ENCODE data around the gene RABL3. TPM values are rescaled to one million over a fixed set of nuclear protein-coding genes. Genes with fewer than 3 reads are reported as not detected.

RABL3 gene
- total RNA-seq, 6 donors from 2014 or later = 4.9 to 20.1 (median 14.2) TPM

- WGBS, 2 donors = 38 to 58% methylated on average over 1 of the region's 1 CpG
- Histone ChIP-seq H3K4me1 (peaks cover 0 to 15% (median 2%) of the 10 kb centered on the region in 4 donors), H3K27me3 (no peaks in the 10 kb centered on the region), H3K27ac (no peak overlapping the region), H3K9me3 (no peaks in the 10 kb centered on the region), H3K4me3 (no peak overlapping the region), H3K36me3 (peaks cover 0 to 15% (median 0%) of the 10 kb centered on the region in 4 donors)
- TF ChIP-seq POLR2AphosphoS5 (IDR thresholded peaks at IDR 0.05) = no peak
- no peak for TF ChIP-seq CTCF (IDR thresholded peaks at IDR 0.05)
- no peak for TF ChIP-seq EP300 (IDR thresholded peaks at IDR 0.05)
- no peak for TF ChIP-seq POLR2A (IDR thresholded peaks at IDR 0.05)
- ATAC-seq (ENCODE audit: low FRiP score in 2 of 2) (no peak), DNase-seq (no peak)
Observed at GRCh38 chr3:120767106-120767505, 24.8 kb upstream of the RABL3 start.

DNA sequence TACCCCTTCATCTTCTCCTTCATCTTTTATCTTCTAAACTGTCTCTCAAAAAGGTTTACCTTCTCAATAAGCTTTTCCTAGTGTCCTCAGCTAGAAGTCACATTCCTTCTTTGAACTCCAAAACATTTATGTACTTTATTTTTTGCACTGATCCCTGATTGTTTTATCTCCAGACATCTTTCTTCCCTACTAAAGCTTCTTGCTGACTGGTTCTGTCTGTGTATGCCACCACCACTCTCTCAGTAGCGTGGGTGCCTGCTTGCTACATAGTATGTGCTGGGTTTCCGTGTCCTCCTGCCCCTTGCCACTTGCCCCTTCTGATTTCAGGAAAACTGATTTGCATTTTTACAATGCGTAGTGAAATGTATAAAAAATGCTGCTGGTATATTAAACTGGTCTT, 24.3 kb upstream of the RABL3 start:
- TF ChIP-seq POLR2A (IDR thresholded peaks at IDR 0.05) (no peak), CTCF (IDR thresholded peaks at IDR 0.05) (no peak), POLR2AphosphoS5 (IDR thresholded peaks at IDR 0.05) (no peak), EP300 (IDR thresholded peaks at IDR 0.05) (no peak)
- 63 to 89% methylated on average over 3 of the region's 3 CpGs for WGBS, 2 donors

DNA sequence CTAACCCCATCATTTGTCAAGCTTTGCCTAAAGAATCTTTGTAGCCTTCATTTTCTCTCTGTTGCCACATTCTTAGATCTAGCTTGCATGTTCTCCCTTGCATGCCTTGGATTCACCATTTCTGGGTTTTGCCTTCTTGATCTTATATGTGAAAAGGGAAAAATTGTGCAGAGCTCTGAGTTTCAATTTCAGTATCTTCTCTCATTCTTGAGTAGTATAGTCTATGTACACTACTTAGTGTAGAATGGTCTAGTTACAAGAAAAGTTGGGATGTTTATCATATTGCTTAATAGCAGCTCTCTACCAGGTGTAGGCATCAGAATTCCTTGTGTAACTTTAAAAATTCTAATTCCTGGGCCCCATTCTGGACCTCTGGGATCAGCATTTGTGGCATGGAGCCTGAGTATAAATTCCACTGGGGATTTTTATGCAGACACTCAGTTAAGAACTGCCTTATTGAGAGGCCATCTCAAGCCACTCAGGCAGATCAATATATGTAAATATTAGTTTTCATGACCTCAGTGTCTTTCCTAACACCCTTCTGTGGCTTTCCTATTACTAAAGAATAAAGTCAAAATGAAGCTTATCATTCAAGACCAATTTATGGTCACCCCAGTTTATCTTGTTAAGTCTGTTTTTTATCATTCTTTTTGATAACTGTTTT, 23.6 kb upstream of the RABL3 start:
- H3K36me3 ChIP-seq = peaks cover 0 to 4% (median 0%) of the 10 kb centered on the region in 4 donors
- H3K27me3 ChIP-seq = no peaks in the 10 kb centered on the region
- ATAC-seq (ENCODE audit: low FRiP score in 2 of 2) (no peak), DNase-seq (no peak)
- H3K9me3 ChIP-seq = no peaks in the 10 kb centered on the region
- TF ChIP-seq EP300 (IDR thresholded peaks at IDR 0.05) = no peak
- TF ChIP-seq CTCF (IDR thresholded peaks at IDR 0.05) = no peak
- no peak for TF ChIP-seq POLR2AphosphoS5 (IDR thresholded peaks at IDR 0.05)
- no peak for TF ChIP-seq POLR2A (IDR thresholded peaks at IDR 0.05)
- H3K4me1 ChIP-seq = peaks cover 0 to 15% (median 2%) of the 10 kb centered on the region in 4 donors
- H3K27ac ChIP-seq = no peak overlapping the region
- H3K4me3 ChIP-seq = no peak overlapping the region

More for the DNA sequence above, 24.3 kb upstream of the RABL3 start:
- Histone ChIP-seq H3K27ac (no peak overlapping the region), H3K9me3 (no peaks in the 10 kb centered on the region), H3K4me3 (no peak overlapping the region), H3K36me3 (peaks cover 0 to 10% (median 0%) of the 10 kb centered on the region in 4 donors), H3K27me3 (no peaks in the 10 kb centered on the region), H3K4me1 (peaks cover 0 to 15% (median 2%) of the 10 kb centered on the region in 4 donors)
- ATAC-seq (ENCODE audit: low FRiP score in 2 of 2) = no peak
- no peak for DNase-seq

GRCh38 chr3:120764206-120764605, 21.9 kb upstream of the RABL3 start:
- Histone ChIP-seq H3K4me1 (peaks cover 0 to 15% (median 2%) of the 10 kb centered on the region in 4 donors), H3K9me3 (no peaks in the 10 kb centered on the region), H3K27me3 (no peaks in the 10 kb centered on the region), H3K36me3 (no peaks in the 10 kb centered on the region), H3K4me3 (no peak overlapping the region), H3K27ac (no peak overlapping the region)
- TF ChIP-seq POLR2A (IDR thresholded peaks at IDR 0.05) = no peak
- no peak for TF ChIP-seq POLR2AphosphoS5 (IDR thresholded peaks at IDR 0.05)
- no peak for TF ChIP-seq EP300 (IDR thresholded peaks at IDR 0.05)
- TF ChIP-seq CTCF (IDR thresholded peaks at IDR 0.05) = no peak
- DNase-seq = no peak
- ATAC-seq (ENCODE audit: low FRiP score in 2 of 2) = no peak

- no peak for DNase-seq
- no peak overlapping the region for H3K4me3 ChIP-seq
- H3K9me3 ChIP-seq = no peaks in the 10 kb centered on the region
- no peaks in the 10 kb centered on the region for H3K27me3 ChIP-seq
- peaks cover 0 to 15% (median 2%) of the 10 kb centered on the region in 4 donors for H3K4me1 ChIP-seq
- TF ChIP-seq CTCF (IDR thresholded peaks at IDR 0.05) (no peak), POLR2AphosphoS5 (IDR thresholded peaks at IDR 0.05) (no peak), EP300 (IDR thresholded peaks at IDR 0.05) (no peak), POLR2A (IDR thresholded peaks at IDR 0.05) (no peak)
- no peak for ATAC-seq (ENCODE audit: low FRiP score in 2 of 2)
- no peaks in the 10 kb centered on the region for H3K36me3 ChIP-seq
- no peak overlapping the region for H3K27ac ChIP-seq
- WGBS, 2 donors = 56 to 65% methylated on average over 1 of the region's 1 CpG
Observed at GRCh38 chr3:120763601-120764000, 21.3 kb upstream of the RABL3 start.

All from upper lobe of left lung (tissue), 6 donors.